Measurements from ENCODE around the gene IL37.
"Not testable (repeated sequence)": the region's sequence is repeated elsewhere in the genome, so short reads cannot be mapped to it uniquely, and the experiment has no call there.

- TF ChIP-seq EZH2 (IDR thresholded peaks at IDR 0.05); POLR2AphosphoS5 (IDR thresholded peaks at IDR 0.05; ENCODE audit: borderline replicate concordance, low read depth, low read length); FOXP2 (optimal IDR thresholded peaks at IDR 0.05; ENCODE audit: control extremely low read depth, extremely low read length, insufficient read depth): not testable (repeated sequence)
Observed at GRCh38 chr2:112934117-112934516, 23.2 kb downstream of the IL37 start.
